Fibroblast of mammary gland (primary cell): ENCODE data around the gene NISCH.

Experiments used
- DNase-seq: peaks from one replicate; pipeline ENCODE4 v3.0.0-alpha.2; 2010; ENCODE audit warnings: low read depth
- H3K4me3 ChIP-seq: 2 replicates; pipeline ENCODE4 v1.5.1; 2011; ENCODE audit warnings: low read depth, mild to moderate bottlenecking, low read length, moderate library complexity; ENCODE audit not compliant: control insufficient read depth
- CTCF ChIP-seq: conservative IDR thresholded peaks from 2 replicates; pipeline ENCODE4 v1.5.1; 2011; ENCODE audit warnings: low read depth, low read length, inconsistent platforms; ENCODE audit not compliant: control insufficient read depth, insufficient read depth

The NISCH gene

DNA sequence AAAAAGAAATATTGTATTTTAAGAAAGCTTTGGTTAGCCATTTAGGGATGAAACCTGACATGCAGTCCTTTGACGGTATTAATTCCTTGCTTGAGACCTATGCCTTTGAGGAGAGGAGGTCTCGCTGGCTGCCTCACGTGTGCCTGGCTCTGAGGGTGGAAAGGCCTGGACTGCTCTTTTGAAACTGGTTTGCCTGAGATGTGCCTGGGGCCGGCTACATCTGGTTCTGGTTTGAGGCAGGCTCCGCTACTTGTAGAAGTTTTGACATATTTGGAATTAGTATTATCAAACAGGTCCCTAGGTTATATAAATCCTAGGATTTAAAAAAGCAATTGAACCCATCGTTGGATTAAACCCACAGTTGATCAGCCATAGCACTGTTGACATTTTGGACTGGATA is 6.5 kb downstream of the NISCH start:
- no peak for DNase-seq
- TF ChIP-seq CTCF, result no peak
- no peak overlapping the region for H3K4me3 ChIP-seq

DNA sequence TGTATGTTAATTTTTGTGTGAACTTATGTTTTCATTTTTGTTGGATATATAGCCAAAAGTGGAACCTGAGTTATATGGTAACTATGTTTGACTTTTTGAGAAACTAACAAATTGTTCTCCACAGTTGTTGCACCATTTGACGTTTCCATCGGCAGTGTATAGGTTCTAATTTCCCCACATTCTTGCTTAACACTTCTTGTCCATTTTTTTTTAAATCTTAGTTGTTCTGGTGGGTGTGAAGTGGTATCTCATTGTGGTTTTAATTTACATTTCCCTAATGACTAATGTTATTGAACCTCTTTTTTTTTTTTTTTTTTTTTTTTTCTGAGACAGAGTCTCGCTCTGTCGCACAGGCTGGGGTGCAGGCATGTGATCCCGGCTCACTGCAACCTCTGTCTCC is 8.0 kb downstream of the NISCH start:
- no peak overlapping the region for H3K4me3 ChIP-seq
- TF ChIP-seq CTCF, result no peak
- no peak for DNase-seq

- no peak overlapping the region for H3K4me3 ChIP-seq
- peak; percentile 61 for DNase-seq
- TF ChIP-seq CTCF, result no peak
Measured at GRCh38 chr3:52468336-52468735, 12.9 kb downstream of the NISCH start.

DNA sequence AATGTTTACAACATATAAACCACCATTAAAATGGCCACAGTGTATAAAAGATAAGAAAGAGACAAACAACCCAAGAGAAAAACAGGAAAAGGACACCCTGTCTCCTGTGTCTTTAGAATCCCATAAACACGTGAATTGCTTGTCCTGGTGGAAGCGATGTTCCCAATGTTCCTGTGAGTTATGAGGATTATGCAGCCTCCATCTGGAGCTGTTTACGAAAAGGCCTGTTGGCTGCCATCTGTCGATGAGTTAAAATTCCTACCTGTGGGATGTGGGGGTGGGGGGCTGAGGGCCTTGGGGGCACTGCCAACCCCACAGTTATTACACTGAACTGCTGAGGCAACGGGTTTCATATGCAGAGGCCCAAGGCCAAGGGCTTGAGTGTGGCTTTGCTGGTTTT is 13.6 kb downstream of the NISCH start:
- no peak overlapping the region for H3K4me3 ChIP-seq
- DNase-seq, result peak; percentile 34
- no peak for TF ChIP-seq CTCF

- no peak for DNase-seq
- H3K4me3 ChIP-seq, result no peak overlapping the region
- no peak for TF ChIP-seq CTCF
Measured at GRCh38 chr3:52470920-52471319, 15.5 kb downstream of the NISCH start.

- TF ChIP-seq CTCF, result peak; percentile 68
- DNase-seq, result peak; percentile 59
- H3K4me3 ChIP-seq, result no peak overlapping the region
Measured at GRCh38 chr3:52471371-52472238, 16.2 kb downstream of the NISCH start.
